Hematopoietic multipotent progenitor cell (in vitro differentiated cells): ENCODE data around the gene C1orf232. TPM values are rescaled to one million over a fixed set of nuclear protein-coding genes. Genes with fewer than 3 reads are reported as not detected.

Experiments
- DNase-seq, 3 donors: peaks; one replicate each; pipeline ENCODE4 v3.0.0-alpha.2; 2011 to 2015; ENCODE audit warnings: low read depth in 2 of 3, low spot score in 2 of 3
- total RNA-seq: library from RNA; depleted of rRNA; stranded (reverse); fragments of >200 nt; gene quantifications from one replicate; pipeline ENCODE4 v1.2.3, GENCODE V29; 2012

The C1orf232 gene
- total RNA-seq, 1 donor = not detected

GRCh38 chr1:26125946-26126320 is 42.8 kb downstream of the C1orf232 start:
- DNase-seq = no peak

- DNase-seq = no peak
These were observed 43.4 kb downstream of the C1orf232 start for GRCh38 chr1:26125382-26125781.

GRCh38 chr1:26124418-26125331 is 44.1 kb downstream of the C1orf232 start:
- DNase-seq = no peak

GRCh38 chr1:26122988-26123973 is 45.5 kb downstream of the C1orf232 start:
- peak in 2 of 3 donors; percentile 48 for DNase-seq

GRCh38 chr1:26121854-26122773 is 46.6 kb downstream of the C1orf232 start:
- DNase-seq = no peak

- DNase-seq = peak in 1 of 3 donors; percentile 44
These were observed 48.7 kb downstream of the C1orf232 start for GRCh38 chr1:26119892-26120608.

GRCh38 chr1:26114165-26114927 is 54.4 kb downstream of the C1orf232 start:
- DNase-seq = no peak

Other genes with a start within 250 kb of the C1orf232 start
- 6.5 TPM for gene PAFAH2, start 170.9 kb downstream of the C1orf232 start, total RNA-seq
- gene EXTL1, start 147.2 kb downstream of the C1orf232 start, total RNA-seq = under 0.01 TPM
- under 0.01 TPM for gene SLC30A2, start 122.8 kb downstream of the C1orf232 start, total RNA-seq
- gene TRIM63, start 101.3 kb downstream of the C1orf232 start, total RNA-seq = not detected
- 8.6 TPM for gene PDIK1L, start 57.1 kb downstream of the C1orf232 start, total RNA-seq
- 0.81 TPM for gene FAM110D, start 9.9 kb downstream of the C1orf232 start, total RNA-seq
- gene ZNF593, start 945 bp upstream of the C1orf232 start, total RNA-seq = 55.2 TPM
- not detected for gene ZNF593OS, start 2.9 kb upstream of the C1orf232 start, total RNA-seq
- 5.9 TPM for gene CNKSR1, start 8.5 kb upstream of the C1orf232 start, total RNA-seq
- gene CATSPER4, start 21.6 kb upstream of the C1orf232 start, total RNA-seq = not detected
- gene CEP85, start 65.2 kb upstream of the C1orf232 start, total RNA-seq = 29.4 TPM
- 77.0 TPM for gene SH3BGRL3, start 111.1 kb upstream of the C1orf232 start, total RNA-seq
- 18.6 TPM for gene UBXN11, start 137.7 kb upstream of the C1orf232 start, total RNA-seq
- 227 TPM for gene CD52, start 149.0 kb upstream of the C1orf232 start, total RNA-seq
- under 0.01 TPM for gene CRYBG2, start 185.2 kb upstream of the C1orf232 start, total RNA-seq
- gene ZNF683, start 203.8 kb upstream of the C1orf232 start, total RNA-seq = 0.27 TPM
- gene LIN28A, start 241.9 kb upstream of the C1orf232 start, total RNA-seq = under 0.01 TPM